Body of pancreas (tissue), 4 donors: Measurements from ENCODE around the gene AOC2. TPM values are rescaled to one million over a fixed set of nuclear protein-coding genes. Genes with fewer than 3 reads are reported as not detected.
A peak's percentile ranks its signal among the peaks of the same experiment; 100 is the strongest.

Source experiments
- ATAC-seq: fragments of 150-250 bp; one replicate; pipeline ENCODE4 v1.9.1; 2016
- DNase-seq, 4 donors: peaks; one replicate each; pipeline ENCODE4 v3.0.0-alpha.2; 2019
- H3K27ac ChIP-seq, 4 donors: fragments of 200-600 bp; sonication (generic); 1 replicate in 3 of 4; 2 replicates in 1 of 4; pipeline versions ENCODE4 v1.5.1 to v1.6.1; 2016 to 2019; ENCODE audit warnings: mild to moderate bottlenecking in 1 of 4, mixed read lengths in 1 of 4, moderate library complexity in 1 of 4
- H3K27me3 ChIP-seq, 2 donors: fragments of 200-600 bp; sonication (generic); one replicate each; pipeline ENCODE4 v1.6.0; 2016; ENCODE audit warnings: mild to moderate bottlenecking in 1 of 2
- H3K36me3 ChIP-seq, 2 donors: fragments of 200-600 bp; sonication (generic); replicated peaks in 1 of 2; 2 replicates each; pipeline ENCODE4 v1.5.1; 2016; ENCODE audit warnings: low read depth in 2 of 2; ENCODE audit not compliant: insufficient read depth in 1 of 2
- H3K4me1 ChIP-seq: fragments of 200-600 bp; sonication (generic); one replicate; pipeline ENCODE4 v1.6.0; 2016
- H3K4me3 ChIP-seq, 2 donors: fragments of 200-600 bp; sonication (generic); 1 replicate in 1 of 2; 2 replicates in 1 of 2; pipeline ENCODE4 v1.5.1; 2016 to 2019
- H3K9me3 ChIP-seq, 3 donors: fragments of 200-600 bp; sonication (generic); 1 replicate in 2 of 3; 2 replicates in 1 of 3; pipeline ENCODE4 v1.5.1; 2016
- POLR2A ChIP-seq, 3 donors: fragments of 450-650 bp; IDR thresholded peaks; one replicate each; pipeline ENCODE4 v1.6.1; 2016; ENCODE audit warnings: antibody characterized with exemption in 3 of 3, mild to moderate bottlenecking in 2 of 3
- WGBS, 2 donors: methylation state at CpG; one replicate each; pipeline ENCODE4 v1.1.5; 2017; 5-methylcytosine and 5-hydroxymethylcytosine counted together
- intact Hi-C: fragments of 100-400 bp; cut with DNase I; formaldehyde crosslinking; loops from one replicate; pipeline ENCODE4 v1.15.1; 2023
- total RNA-seq, 2 donors: library from RNA; depleted of rRNA; stranded (reverse); fragments of >200 nt; gene quantifications; one replicate each; pipeline ENCODE4 v1.1.0, GENCODE V29; 2016
- TF ChIP-seq, protein P1 (sequence below), 7 experiments: fragments of 450-650 bp in 4 of 7; fragments of 200-600 bp in 3 of 7; sonication (generic) in 3 of 7; IDR thresholded peaks; one replicate each; pipeline ENCODE4 v1.5.1; 2016 to 2019; ENCODE audit warnings: antibody characterized with exemption in 7 of 7

AOC2 gene
- total RNA-seq, 2 donors from 2014 or later = 1.0 to 3.0 TPM

DNA sequence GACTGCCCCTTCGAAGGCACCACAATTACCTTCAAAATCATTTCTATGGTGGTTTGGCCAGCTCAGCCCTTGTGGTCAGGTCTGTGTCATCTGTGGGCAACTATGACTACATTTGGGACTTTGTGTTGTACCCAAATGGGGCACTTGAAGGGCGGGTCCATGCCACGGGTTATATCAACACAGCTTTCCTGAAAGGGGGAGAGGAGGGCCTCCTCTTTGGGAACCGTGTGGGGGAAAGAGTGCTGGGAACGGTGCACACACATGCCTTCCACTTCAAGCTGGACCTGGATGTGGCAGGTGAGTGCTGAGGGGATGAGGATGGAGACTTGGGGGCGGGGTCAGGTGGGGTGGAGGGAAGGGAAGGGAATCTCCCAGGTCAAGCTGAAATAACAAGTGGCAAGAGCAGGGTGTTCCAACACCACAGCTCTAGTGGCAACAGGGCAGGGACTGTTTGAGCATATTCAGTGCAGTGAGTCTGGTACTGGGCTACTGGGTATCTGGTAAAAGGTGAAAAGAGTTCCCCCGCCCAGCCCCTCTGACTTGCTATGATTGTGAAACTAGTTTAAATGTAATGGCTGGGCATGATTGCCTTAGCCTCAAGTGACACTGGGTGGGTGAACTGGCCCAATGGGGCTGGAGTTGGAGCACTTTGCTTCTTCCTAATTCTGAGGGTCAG lies 1.7 kb downstream of the AOC2 start:
- Histone ChIP-seq H3K4me1 (peaks cover 14% of the 10 kb centered on the region), H3K27me3 (no peaks in the 10 kb centered on the region), H3K9me3 (no peaks in the 10 kb centered on the region), H3K27ac (peak overlapping the region in 1 of 4 donors; percentile 11), H3K4me3 (no peak overlapping the region), H3K36me3 (peaks cover 14 to 22% of the 10 kb centered on the region in 2 donors)
- ATAC-seq = no peak
- 74 to 77% methylated on average over 6 to 7 of the region's 7 CpGs for WGBS, 2 donors
- intact Hi-C loops = loop anchor here (5.0 kb wide), 1 partner anchor 86 kb away; no protein-coding TSS in a partner anchor
- DNase-seq = no peak
- TF ChIP-seq, protein P1, sequence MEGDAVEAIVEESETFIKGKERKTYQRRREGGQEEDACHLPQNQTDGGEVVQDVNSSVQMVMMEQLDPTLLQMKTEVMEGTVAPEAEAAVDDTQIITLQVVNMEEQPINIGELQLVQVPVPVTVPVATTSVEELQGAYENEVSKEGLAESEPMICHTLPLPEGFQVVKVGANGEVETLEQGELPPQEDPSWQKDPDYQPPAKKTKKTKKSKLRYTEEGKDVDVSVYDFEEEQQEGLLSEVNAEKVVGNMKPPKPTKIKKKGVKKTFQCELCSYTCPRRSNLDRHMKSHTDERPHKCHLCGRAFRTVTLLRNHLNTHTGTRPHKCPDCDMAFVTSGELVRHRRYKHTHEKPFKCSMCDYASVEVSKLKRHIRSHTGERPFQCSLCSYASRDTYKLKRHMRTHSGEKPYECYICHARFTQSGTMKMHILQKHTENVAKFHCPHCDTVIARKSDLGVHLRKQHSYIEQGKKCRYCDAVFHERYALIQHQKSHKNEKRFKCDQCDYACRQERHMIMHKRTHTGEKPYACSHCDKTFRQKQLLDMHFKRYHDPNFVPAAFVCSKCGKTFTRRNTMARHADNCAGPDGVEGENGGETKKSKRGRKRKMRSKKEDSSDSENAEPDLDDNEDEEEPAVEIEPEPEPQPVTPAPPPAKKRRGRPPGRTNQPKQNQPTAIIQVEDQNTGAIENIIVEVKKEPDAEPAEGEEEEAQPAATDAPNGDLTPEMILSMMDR (IDR thresholded peaks at IDR 0.05) = no peak
- no peak for TF ChIP-seq POLR2A (IDR thresholded peaks at IDR 0.05)

DNA sequence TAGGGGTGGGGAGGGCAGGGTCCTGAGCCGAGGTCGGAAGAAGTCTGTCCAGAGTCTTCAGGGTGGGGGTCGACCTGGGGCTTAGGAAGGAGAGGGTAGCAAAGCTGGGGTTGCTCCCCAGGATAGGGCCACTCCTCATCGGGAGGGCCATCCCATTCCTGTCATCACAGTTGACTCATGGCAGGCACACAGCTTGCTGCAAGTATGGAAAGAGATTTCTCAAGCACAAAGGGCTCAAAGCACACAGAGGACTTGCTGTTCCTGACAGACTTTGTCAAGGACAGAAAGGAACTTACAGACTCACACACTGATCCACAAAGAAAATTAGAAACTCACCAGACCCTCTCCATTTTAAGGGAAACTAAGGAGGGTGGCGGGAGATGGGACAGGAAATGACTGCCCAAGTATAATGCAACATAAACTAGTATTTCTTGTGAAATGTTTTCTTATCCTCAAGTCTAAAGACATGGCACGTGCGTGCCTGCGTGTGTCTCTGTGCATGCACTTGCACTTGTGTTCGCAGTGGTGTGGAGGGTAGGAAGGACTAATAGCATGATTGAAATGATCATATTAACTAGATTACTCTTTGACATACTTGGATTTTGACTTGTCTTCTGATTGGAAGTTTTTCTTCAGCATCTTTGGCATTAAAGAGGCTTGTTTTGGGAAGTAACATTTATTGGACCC lies 2.4 kb downstream of the AOC2 start:
- no peak overlapping the region for H3K4me3 ChIP-seq
- intact Hi-C loops = loop anchor here (5.0 kb wide), 1 partner anchor 86 kb away; no protein-coding TSS in a partner anchor
- peaks cover 8 to 15% of the 10 kb centered on the region in 2 donors for H3K36me3 ChIP-seq
- 61 to 65% methylated on average over 9 of the region's 9 CpGs for WGBS, 2 donors
- H3K27me3 ChIP-seq = no peaks in the 10 kb centered on the region
- no peak for TF ChIP-seq POLR2A (IDR thresholded peaks at IDR 0.05)
- TF ChIP-seq, protein P1 (IDR thresholded peaks at IDR 0.05) = no peak
- H3K9me3 ChIP-seq = no peaks in the 10 kb centered on the region
- ATAC-seq (no peak), DNase-seq (peak in 2 of 4 donors; percentile 10 to 32)
- H3K4me1 ChIP-seq = peaks cover 14% of the 10 kb centered on the region
- H3K27ac ChIP-seq = peak overlapping the region in 1 of 4 donors; percentile 11

DNA sequence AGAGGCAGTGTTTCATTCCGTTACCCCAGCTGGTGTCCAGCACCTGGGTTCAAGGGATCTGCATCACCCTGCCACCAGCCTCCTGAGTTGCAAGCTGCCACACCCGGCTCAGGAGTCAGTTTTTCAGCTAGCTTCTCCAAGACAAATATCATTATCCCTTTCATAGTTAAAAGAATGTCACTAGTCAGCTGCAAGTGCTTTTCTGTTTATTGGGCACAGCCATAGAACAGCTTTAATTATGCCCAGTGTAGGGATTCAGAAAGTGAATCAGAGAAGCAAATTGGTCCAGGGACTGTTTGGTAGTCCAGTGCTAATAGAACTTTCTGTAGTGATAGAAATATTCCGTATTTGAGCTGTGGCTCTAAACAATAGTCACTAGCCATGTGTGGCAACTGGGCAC lies 3.7 kb downstream of the AOC2 start:
- intact Hi-C loops = loop anchor here (5.0 kb wide), 1 partner anchor 84 kb away; no protein-coding TSS in a partner anchor
- Histone ChIP-seq H3K4me1 (peaks cover 14% of the 10 kb centered on the region), H3K36me3 (peaks cover 7 to 10% of the 10 kb centered on the region in 2 donors), H3K27me3 (no peaks in the 10 kb centered on the region), H3K27ac (no peak overlapping the region), H3K9me3 (no peaks in the 10 kb centered on the region), H3K4me3 (no peak overlapping the region)
- TF ChIP-seq POLR2A (IDR thresholded peaks at IDR 0.05) = no peak
- TF ChIP-seq, protein P1 (IDR thresholded peaks at IDR 0.05) = no peak
- DNase-seq = peak in 1 of 4 donors; percentile 5
- no peak for ATAC-seq
- WGBS, 2 donors = 51 to 64% methylated on average over 3 of the region's 3 CpGs

DNA sequence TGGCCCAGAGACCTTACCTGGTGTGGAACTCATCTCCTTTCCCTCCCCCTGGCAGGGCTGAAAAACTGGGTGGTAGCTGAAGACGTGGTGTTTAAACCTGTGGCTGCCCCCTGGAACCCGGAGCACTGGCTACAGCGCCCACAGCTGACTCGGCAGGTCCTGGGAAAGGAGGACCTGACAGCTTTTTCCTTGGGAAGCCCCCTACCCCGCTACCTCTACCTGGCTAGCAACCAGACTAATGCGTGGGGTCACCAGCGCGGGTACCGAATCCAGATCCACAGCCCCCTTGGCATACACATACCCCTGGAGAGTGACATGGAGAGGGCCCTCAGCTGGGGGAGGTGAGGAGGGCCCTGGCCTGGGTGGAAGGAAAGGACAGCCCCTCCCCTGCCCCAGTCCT lies 4.7 kb downstream of the AOC2 start:
- Histone ChIP-seq H3K36me3 (peaks cover 7 to 9% of the 10 kb centered on the region in 2 donors), H3K27me3 (no peaks in the 10 kb centered on the region), H3K27ac (no peak overlapping the region), H3K4me3 (no peak overlapping the region), H3K9me3 (no peaks in the 10 kb centered on the region), H3K4me1 (peaks cover 14% of the 10 kb centered on the region)
- intact Hi-C loops = loop anchor here (5.0 kb wide), 1 partner anchor 83 kb away; no protein-coding TSS in a partner anchor
- TF ChIP-seq, protein P1 (IDR thresholded peaks at IDR 0.05) = no peak
- TF ChIP-seq POLR2A (IDR thresholded peaks at IDR 0.05) = no peak
- 75% methylated on average over 9 of the region's 9 CpGs; no CpG with 5 or more reads in 1 of the 2 donors for WGBS, 2 donors
- DNase-seq = no peak
- no peak for ATAC-seq
